ENCODE measurements around the gene FBXO28. TPM values are rescaled to one million over a fixed set of nuclear protein-coding genes. Genes with fewer than 3 reads are reported as not detected.

Gene FBXO28
- polyA plus RNA-seq, 1 donor (not counting 4 experiments of a cell fraction or from before 2014, with no cell fraction given), result 36.5 TPM

GRCh38 chr1:224162768-224163167 is 48.9 kb downstream of the FBXO28 start:
- Histone ChIP-seq H3K27ac (ENCODE audit: control insufficient read depth, insufficient read depth, low read length) (no peak overlapping the region), H3K9me3 (ENCODE audit: control insufficient read depth, low read depth, low read length) (no peaks in the 10 kb centered on the region), H2AFZ (ENCODE audit: control insufficient read depth, low read length) (no peak overlapping the region), H3K79me2 (ENCODE audit: control insufficient read depth, insufficient read depth, low read length) (no peaks in the 10 kb centered on the region), H3K4me3 (ENCODE audit: control insufficient read depth in 2 of 3, extremely low read depth in 1 of 3, insufficient read depth in 2 of 3, low read depth in 1 of 3, low read length in 3 of 3) (no peak overlapping the region), H3K4me1 (ENCODE audit: control insufficient read depth, extremely low read depth, insufficient read depth, low read length) (no peaks in the 10 kb centered on the region), H3K27me3 (ENCODE audit: control insufficient read depth, extremely low read depth, insufficient read depth, low read length) (no peaks in the 10 kb centered on the region), H3K36me3 (ENCODE audit: control insufficient read depth in 2 of 2, extremely low read depth in 1 of 2, insufficient read depth in 2 of 2, low read length in 2 of 2) (peaks cover 6 to 14% of the 10 kb centered on the region in 2 experiments), H3K4me2 (ENCODE audit: control insufficient read depth, extremely low read depth, insufficient read depth, low read depth, low read length) (no peak overlapping the region), H4K20me1 (ENCODE audit: control insufficient read depth, extremely low read depth, insufficient read depth, low read length) (no peaks in the 10 kb centered on the region), H3K9me1 (ENCODE audit: control insufficient read depth, extremely low read depth, insufficient read depth, low read length) (no peaks in the 10 kb centered on the region), H3K9ac (ENCODE audit: control insufficient read depth, extremely low read depth, insufficient read depth, low read length) (no peak overlapping the region)
- DNase-seq (ENCODE audit: low read depth, low spot score) (no peak), FAIRE-seq (no peak)
- TF ChIP-seq CTCF (optimal IDR thresholded peaks at IDR 0.05 in 1 of 3, IDR thresholded peaks at IDR 0.05 in 1 of 3, conservative IDR thresholded peaks at IDR 0.05 in 1 of 3; ENCODE audit: extremely low read depth in 1 of 3, insufficient read depth in 2 of 3, low read length in 3 of 3), result no peak
- no peak for TF ChIP-seq EZH2 (IDR thresholded peaks at IDR 0.05; ENCODE audit: low read length)
- dilution Hi-C loops (cut with MboI; ENCODE audit: extremely low pct_ligation_motif_present, low sequenced_read_pairs), result no loop called here

GRCh38 chr1:224163311-224163710 is 49.4 kb downstream of the FBXO28 start:
- TF ChIP-seq EZH2 (IDR thresholded peaks at IDR 0.05; ENCODE audit: low read length), result no peak
- TF ChIP-seq CTCF (optimal IDR thresholded peaks at IDR 0.05 in 1 of 3, IDR thresholded peaks at IDR 0.05 in 1 of 3, conservative IDR thresholded peaks at IDR 0.05 in 1 of 3; ENCODE audit: extremely low read depth in 1 of 3, insufficient read depth in 2 of 3, low read length in 3 of 3), result no peak
- no peaks in the 10 kb centered on the region for H3K9me1 ChIP-seq (ENCODE audit: control insufficient read depth, extremely low read depth, insufficient read depth, low read length)
- no peak overlapping the region for H3K4me3 ChIP-seq (ENCODE audit: control insufficient read depth in 2 of 3, extremely low read depth in 1 of 3, insufficient read depth in 2 of 3, low read depth in 1 of 3, low read length in 3 of 3)
- no peaks in the 10 kb centered on the region for H3K4me1 ChIP-seq (ENCODE audit: control insufficient read depth, extremely low read depth, insufficient read depth, low read length)
- DNase-seq (ENCODE audit: low read depth, low spot score) (no peak), FAIRE-seq (no peak)
- peaks cover 4 to 9% of the 10 kb centered on the region in 2 experiments for H3K36me3 ChIP-seq (ENCODE audit: control insufficient read depth in 2 of 2, extremely low read depth in 1 of 2, insufficient read depth in 2 of 2, low read length in 2 of 2)
- H3K79me2 ChIP-seq (ENCODE audit: control insufficient read depth, insufficient read depth, low read length), result no peaks in the 10 kb centered on the region
- H4K20me1 ChIP-seq (ENCODE audit: control insufficient read depth, extremely low read depth, insufficient read depth, low read length), result no peaks in the 10 kb centered on the region
- H3K9me3 ChIP-seq (ENCODE audit: control insufficient read depth, low read depth, low read length), result no peaks in the 10 kb centered on the region
- no peak overlapping the region for H2AFZ ChIP-seq (ENCODE audit: control insufficient read depth, low read length)
- H3K27ac ChIP-seq (ENCODE audit: control insufficient read depth, insufficient read depth, low read length), result no peak overlapping the region
- no peak overlapping the region for H3K4me2 ChIP-seq (ENCODE audit: control insufficient read depth, extremely low read depth, insufficient read depth, low read depth, low read length)
- H3K27me3 ChIP-seq (ENCODE audit: control insufficient read depth, extremely low read depth, insufficient read depth, low read length), result no peaks in the 10 kb centered on the region
- dilution Hi-C loops (cut with MboI; ENCODE audit: extremely low pct_ligation_motif_present, low sequenced_read_pairs), result no loop called here
- H3K9ac ChIP-seq (ENCODE audit: control insufficient read depth, extremely low read depth, insufficient read depth, low read length), result no peak overlapping the region

Data from keratinocyte (primary cell).